GM18861 (cell line): ENCODE results near the gene PDE8A.

Source experiments
- ATAC-seq: cut with Tn5 transposase; IDR thresholded peaks from one replicate; pipeline ENCODE4 v1.9.1; 2021; ENCODE audit not compliant: unreplicated experiment

The PDE8A gene

DNA sequence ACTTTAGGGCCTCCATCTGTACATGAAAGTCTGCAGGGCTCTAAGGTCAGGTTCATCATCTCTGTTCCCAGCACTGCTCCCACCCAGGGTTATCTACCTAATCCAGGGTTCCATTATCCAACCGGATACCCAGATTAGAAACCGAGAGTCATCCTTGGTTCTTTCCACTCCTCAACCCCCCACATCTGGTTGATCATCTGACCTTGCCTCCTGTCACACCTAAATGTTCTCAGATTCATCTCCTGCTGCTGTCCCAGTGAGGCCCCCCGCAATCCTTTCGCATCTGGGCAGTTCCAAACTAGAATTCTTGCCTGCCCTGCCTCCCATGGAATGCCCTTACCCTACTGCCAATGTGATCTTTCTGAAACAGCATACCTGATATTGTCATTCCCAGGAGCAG lies 136.5 kb downstream of the PDE8A start:
- no peak for ATAC-seq

DNA sequence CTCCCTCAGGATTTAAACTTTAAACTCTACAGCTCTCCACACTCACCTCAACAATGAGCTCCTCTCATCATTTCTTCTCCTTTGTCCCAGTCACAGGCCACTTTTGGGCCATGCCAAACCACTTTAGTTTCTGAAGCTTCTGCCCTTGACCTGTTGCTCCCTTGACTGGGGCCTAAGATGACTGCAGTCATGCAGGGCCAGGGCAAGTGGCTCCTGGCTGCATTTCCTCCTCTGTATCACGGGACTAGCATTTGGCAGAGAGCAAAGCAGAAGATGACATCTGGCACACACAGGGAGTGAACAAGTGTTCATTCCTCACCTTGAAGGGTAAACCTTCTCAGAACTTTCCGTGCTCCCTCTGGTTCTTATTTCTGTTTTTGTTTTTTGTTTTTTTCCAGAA lies 136.9 kb downstream of the PDE8A start:
- no peak for ATAC-seq

DNA sequence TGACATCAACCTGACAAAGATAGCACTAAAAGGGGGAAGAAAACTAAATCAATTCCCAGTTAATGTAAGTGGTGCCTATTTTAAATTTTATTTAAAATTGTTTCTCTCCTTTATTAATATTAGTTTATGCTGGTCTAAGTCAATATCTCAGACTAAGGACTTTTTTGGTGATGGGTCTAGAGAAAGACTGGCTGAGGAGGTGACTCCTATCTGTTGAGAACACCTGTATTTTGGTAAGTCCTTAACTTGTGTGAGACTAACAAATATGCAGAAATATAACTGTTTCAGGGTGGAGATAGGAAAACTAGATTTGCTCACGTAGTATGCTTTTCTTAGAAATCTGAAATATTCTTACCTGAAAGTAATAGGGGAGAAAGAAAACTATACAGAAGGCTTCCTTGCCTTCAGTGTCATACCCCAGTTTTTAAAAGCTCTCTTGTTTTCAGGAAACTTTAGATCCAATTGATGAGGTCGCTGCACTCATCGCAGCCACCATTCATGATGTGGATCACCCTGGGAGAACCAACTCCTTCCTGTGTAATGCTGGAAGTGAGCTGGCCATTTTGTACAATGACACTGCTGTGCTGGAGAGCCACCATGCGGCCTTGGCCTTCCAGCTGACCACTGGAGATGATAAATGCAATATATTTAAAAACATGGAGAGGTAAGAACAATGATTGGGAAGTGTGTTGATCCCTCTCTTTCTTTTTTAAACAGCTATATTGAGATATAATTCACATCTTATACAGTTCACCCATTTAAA lies 138.9 kb downstream of the PDE8A start:
- no peak for ATAC-seq

DNA sequence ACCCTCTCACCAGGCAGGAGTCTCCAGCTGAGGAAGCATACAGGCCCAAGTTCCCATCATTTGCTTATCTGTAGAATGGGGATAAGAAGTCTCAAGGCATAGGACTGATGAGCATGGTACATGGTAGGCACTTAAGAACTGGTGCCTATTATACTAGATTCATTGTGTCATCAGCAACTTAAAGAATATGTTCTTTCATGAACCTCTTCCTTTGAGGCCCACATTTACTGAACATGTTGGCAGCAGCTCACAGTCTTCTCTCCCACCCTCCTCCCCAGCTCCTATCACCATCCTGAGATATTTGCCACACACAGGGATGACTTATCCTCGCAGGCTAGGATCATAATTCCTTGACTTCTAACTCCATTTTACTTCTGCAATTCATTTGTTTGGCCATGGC lies 142.5 kb downstream of the PDE8A start:
- ATAC-seq = no peak

DNA sequence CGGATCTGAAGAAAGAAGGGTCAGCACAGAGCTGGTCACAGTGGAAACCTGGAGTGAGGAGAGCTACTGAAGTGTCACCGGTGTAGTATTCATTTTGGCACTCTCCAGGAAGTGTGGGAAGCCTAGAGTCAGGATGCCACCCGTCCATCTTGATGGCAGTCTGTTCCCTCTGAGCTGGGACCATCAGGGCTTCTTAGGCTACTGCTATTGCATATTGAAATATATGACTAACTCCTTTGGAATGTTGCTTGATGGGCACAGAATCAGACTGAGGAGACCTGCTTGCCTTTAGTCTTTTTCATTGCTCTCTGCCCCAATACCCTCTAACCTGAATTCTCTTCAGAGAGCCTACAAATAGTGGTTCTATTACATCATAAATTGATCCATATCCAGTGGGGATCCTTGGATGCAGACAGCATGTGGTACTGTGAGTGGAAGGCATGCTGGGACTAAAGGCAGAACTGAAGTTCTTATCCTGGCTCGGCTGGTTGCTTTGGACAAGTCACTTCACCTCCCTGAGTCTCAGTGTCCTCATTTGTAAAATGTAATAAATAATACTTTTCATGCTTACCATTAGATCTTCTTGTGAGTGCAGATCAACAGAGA lies 143.5 kb downstream of the PDE8A start:
- no peak for ATAC-seq

DNA sequence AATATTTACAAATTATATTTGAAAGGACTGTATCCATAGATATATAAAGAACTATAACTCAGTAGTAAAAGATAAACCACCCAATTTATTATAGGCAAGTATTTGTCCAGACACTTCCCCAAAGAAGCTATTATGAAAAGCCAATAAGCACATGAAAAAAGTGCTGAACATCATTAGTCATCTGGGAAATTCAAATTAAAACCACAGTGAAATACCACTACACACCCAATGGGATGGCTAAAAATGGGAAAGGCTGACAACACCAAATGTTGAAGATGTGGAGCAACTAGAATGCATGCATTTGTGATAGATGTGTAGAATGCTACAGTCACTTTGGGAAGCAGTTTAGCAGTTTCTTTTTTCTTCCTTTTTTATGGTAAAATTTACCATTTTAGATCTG lies 147.0 kb downstream of the PDE8A start:
- ATAC-seq = no peak

DNA sequence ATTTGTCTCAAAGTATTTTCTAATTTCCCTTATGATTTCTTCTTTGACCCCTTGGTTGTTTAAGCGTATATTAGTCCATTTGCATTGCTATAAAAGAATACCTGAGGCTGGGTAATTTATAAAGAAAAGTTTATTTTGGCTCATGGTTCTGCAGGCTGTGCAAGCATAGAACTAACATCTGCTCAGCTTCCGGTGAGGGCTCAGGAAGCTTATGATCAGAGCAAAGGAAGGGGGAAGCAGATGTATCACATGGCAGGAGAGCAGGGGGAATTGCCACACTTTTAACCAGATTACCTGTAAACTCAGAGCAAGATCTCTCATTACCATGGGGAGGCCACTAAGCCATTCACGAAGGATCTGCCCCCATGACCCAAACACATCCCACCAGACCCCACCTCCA lies 148.2 kb downstream of the PDE8A start:
- ATAC-seq = no peak

DNA sequence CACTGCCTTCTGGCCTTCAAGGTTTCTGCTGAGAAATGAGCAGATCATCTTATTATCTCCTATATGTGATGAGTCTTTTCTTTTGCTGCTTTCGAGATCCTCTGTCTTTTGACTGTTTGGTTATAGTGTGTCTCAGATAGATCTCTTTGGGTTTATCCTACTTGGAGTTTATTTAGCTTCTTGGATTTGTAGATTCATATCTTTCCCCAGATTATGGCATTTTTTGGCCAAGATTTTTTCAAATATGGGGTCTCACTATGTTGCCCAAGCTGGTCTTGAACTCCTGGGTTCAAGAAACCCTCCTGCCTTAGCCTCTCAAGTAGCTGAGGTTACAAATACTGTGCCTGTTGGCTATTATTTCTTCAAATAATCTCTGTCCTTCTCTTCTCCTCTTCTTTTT lies 150.3 kb downstream of the PDE8A start:
- ATAC-seq = no peak

DNA sequence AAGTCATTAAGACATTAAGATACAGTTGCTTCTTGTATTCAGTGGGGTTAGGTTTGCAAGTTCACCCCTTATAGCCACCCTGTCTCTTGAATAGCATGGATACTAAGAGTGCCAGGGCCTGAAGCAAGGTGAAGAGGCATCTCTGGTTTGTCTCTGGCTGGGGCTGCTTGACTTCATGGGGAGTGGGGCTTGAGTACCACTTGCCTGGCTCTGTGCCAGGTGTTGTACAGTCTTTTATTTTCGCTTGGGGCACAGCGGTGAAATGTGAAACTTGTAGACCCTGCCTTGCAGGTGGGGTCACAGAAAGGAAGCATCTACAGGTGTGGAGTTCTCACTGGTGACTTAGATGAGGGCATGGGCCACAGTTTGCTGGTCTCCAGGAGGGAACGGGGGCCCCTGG lies 152.1 kb downstream of the PDE8A start:
- ATAC-seq = no peak

DNA sequence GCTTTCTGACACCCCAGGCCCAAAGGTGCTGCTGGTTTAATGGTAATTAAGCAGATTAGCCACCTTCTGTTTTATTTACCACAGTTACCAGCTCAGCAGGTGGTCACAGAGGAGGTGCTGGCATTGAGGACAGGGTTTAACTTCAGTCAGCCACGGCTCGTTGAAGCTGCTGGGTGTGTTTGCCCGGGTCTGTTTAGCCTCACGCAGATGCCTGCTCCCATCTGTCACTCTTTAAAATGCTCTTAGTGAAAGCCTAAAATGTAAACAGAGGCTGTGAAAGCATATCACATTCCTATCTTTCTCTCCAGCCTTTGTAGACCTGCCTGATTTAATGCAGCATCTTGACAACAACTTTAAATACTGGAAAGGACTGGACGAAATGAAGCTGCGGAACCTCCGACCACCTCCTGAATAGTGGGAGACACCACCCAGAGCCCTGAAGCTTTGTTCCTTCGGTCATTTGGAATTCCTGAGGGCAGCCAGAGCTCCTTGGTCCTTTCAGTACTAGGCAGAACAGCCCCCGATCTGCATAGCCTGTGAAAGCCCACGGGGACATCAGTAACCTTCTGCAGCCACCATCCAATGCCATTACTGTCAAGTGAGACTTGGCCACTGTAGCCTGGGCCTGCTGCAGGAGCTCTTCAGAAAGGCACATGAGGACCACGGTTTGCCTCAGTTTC lies 156.0 kb downstream of the PDE8A start:
- no peak for ATAC-seq

DNA sequence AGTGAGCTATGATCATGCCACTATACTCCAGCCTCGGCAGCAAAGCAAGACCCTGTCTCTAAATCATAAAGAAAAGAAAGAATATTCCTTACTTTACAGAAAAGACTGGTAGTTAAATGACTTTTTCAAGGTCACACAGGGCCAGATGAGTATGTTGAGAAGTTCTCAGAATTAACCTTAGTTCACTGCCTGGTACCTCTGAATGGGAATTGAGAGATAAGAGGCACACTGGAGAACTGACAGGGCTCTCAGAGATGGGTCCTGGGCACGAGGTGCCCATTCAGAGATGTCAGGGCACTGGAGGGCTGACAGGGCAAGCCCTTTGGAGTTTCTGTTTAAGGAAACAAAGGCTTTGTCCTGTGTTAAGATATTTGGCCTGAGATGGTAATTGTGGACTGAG lies 157.7 kb downstream of the PDE8A start:
- ATAC-seq = no peak

DNA sequence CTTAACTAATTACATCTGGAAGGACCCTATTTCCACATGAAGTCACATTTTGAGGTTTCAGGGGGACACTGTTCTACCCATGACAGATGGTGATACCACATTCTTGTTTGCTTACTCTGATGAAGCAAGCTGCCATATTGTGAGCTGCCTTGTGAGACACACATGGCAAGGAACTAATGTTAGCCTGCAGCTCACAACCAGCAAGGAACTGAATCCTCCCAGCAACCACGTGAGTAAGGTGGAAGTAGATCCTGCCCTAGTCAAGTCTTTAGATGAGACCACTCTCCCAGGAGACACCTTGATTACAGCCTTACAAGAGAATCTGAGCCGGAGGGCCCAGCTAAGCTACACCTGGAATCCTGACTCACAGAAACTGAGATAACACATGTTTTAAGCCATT lies 160.1 kb downstream of the PDE8A start:
- no peak for ATAC-seq

DNA sequence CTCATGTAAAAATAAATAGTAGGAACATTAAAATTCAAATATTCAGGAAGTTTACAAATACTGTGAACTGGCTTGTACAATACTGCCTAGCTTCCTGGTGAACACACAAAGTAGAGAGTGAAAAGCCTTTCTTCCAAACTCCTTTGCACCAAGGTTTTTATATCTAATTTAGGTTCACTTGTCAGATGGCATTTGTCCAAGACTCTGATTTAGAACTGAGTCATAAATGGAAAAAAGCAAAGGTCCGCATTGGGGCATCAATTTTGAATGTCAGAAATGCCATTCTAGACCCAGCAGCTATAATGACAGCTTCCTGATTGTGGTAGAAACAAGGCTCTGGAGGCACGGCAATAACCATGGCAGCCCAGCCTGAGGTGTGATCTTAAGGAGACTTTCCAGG lies 160.7 kb downstream of the PDE8A start:
- ATAC-seq = no peak

DNA sequence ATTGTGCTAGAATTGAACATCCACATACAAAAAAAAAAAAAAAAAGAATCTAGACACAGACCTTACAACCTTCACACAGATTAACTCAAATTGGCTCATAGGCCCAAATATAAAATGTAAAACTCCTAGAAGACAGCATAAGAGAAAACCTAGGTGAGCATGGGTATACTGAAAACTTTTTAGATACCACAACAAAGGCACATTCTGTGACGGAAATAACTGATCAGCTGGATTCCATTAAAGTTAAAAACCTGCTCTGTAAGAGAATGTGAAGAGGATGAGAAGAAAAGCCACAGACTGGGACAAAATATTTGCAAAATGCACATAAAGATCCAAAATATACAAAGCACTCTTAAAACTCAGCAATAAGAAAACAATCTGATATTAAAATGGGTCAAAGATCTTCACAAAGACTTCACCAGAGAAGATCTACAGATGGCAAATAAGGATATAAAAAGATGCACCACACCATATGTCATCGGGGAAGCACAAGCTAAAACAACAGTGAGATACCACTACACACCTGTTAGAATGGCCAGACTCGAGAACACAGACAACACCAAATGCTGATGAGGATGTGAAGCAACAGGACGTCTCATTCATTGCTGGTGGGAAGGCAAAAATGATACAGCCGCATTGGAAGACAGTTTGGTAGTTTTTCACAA lies 167.9 kb downstream of the PDE8A start:
- ATAC-seq = no peak

DNA sequence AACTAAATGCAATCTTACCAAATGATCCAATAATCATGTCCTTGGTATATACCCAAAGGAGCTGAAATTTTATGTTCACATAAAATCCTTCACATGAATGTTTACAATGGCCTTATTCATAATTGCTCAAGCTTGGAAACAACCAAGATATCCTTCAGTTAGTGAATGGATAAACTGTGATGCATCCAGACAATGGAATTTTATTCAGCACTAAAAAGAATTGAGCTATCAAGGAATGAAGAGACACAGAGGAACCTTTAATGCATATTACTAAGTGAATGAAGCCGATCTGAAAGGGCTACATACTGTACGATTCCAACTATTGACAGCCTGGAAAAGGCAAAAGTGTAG lies 168.4 kb downstream of the PDE8A start:
- no peak for ATAC-seq

DNA sequence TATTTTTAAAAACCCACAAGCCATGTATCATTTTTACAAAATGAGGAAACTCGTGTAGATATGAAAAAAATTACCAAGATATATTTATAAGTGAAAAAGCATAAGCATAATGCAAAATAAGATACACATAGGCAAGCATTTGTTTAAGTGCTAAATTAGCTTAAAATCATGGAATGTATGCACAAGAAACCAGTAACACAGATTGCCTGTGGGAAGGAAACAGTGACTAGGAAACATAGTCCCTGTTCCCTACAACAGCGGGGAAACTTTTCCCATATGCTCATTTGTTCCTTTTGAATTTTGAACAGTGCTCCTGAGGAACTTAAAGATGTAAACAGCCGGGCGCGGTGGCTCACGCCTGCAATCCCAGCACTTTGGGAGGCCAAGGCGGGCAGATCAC lies 169.5 kb downstream of the PDE8A start:
- ATAC-seq = no peak

DNA sequence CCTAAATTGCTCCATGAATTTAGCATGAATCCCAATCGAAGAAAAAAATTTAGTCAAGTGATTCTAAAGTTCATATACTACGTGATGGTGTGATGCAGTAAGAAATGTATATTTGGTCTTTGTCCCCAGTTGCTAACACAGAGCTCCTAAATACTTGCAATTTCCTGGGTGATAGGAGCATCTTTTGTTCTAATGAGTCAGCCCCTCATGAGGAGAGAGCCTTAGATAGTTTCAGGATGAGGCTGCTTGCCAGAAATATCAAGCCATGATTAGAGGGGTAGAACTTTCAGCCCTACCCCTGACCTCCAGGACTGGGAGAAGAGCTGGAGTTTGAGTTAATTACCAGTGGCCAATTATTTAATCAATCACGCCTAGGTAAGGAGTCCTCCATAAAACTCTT lies 170.2 kb downstream of the PDE8A start:
- no peak for ATAC-seq

DNA sequence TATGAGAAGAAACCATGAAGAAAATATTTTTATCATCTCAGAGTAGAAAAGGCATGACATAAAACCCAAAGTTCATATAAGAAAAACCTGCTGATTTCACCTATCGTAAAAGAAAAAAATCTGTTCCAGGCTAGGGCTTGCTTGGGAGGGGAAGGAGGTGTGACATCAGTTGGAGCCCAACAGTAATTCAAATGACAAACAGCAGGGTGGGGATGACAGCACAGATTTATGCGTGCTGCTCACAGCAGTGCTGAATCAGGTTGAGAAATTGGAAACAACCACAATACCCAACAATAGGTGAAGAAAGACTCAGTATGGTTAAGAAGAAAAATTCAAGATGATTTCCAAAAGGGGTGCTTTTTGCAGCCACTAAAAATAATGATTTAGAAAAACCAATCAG lies 172.4 kb downstream of the PDE8A start:
- no peak for ATAC-seq

DNA sequence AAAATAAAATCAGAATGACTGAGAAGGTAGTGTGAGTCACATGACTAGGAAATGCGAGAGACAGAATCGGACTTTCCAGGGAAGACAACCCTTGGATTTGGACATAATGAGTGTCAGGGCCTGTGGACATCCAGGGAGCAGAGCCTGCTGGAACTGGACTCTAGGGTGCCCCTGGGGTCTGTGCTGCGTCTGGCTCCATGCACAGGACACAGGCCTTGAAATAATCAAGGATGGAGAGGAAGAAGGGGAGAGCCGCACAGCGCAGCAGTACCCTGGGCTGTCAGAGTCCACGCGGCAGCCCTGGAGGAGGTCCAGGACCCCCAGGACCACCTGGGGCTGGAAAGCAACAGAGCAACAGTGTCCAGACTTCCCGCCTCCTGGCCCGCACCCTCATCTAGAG lies 173.7 kb downstream of the PDE8A start:
- no peak for ATAC-seq

DNA sequence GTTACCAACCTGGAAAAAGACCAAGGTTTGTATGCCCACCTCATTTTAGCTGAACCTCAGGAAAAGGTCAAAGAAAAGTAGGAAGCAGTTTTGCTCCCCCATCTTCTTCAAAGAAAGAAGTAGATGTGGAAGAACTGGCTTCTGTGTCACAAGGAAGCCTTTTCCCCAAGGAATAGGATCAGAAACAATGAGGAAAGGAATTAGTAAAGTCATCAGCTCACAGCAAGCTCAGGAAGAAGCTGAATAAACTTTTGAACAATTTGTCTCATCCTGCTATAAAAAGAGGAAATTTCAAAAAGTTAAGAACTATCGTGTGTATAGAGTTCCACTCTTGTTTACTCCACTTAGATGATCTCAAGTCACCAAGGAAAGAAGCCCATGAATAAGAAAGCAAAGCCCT lies 174.2 kb downstream of the PDE8A start:
- ATAC-seq = no peak

DNA sequence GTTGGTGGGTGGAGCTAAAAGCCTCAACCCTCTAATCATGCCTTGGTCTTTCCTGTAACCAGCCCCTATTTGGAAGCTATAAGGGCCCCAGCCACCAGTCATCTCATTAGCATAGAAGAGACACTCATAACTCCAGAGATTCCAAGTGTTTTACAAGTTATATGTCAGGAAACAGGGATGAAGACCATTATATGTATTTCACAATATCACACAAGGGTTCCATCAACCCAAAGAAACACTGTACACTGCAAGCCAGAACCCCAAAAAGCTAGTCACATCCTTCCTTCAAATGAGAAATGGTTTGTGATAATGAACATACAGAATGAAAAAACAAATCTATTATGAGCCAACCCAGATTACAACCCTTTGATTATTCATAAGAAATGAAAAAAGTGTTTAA lies 175.7 kb downstream of the PDE8A start:
- no peak for ATAC-seq

DNA sequence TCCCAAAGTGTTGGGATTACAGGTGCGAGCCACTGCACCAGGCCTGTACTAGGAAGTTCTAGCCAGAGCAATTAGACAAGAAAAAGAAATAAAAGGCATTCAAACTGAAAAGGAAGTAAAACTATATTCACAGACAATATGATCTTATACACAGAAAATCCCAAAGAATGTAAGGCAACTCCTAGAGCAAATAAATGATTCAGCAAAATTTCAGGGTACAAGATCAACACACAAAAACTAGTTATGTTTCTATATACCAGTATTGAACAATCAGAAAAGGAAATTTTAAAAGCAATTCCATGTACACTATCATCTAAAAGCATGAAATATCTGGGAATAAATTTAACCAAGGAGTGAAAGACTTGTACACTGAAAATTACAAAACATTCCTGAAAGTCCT lies 180.6 kb downstream of the PDE8A start:
- ATAC-seq = no peak
